ENCODE results near the gene PRDM15.

PRDM15 gene

GRCh38 chr21:41775149-41775472 lies 104.0 kb downstream of the PRDM15 start:
- 73% methylated on average over 3 of the region's 3 CpGs for whole genome bisulfite sequencing
- Histone ChIP-seq H3K23ac (ENCODE audit: low read length in 2 of 2) (no peak overlapping the region), H3K9me3 (ENCODE audit: control insufficient read depth, low read length) (no peaks in the 10 kb centered on the region), H3K4me3 (ENCODE audit: insufficient read depth in 1 of 2, low read depth in 1 of 2, low read length in 2 of 2) (no peak overlapping the region), H2AK5ac (ENCODE audit: low read length, severe bottlenecking) (no peak overlapping the region), H3K4me2 (ENCODE audit: low read length, poor library complexity, severe bottlenecking) (no peak overlapping the region), H2BK120ac (ENCODE audit: low read depth, low read length) (no peak overlapping the region), H3K36me3 (ENCODE audit: control insufficient read depth in 1 of 2, insufficient read depth in 2 of 2, low read depth in 1 of 2, low read length in 2 of 2) (no peaks in the 10 kb centered on the region), H3K4ac (ENCODE audit: low read depth in 1 of 2, low read length in 2 of 2) (no peak overlapping the region), H3K27me3 (ENCODE audit: control insufficient read depth in 1 of 2, insufficient read depth in 1 of 2, low read length in 2 of 2) (peaks cover 55 to 76% of the 10 kb centered on the region in 2 experiments), H2BK15ac (ENCODE audit: low read depth, poor library complexity, severe bottlenecking) (no peak overlapping the region), H3K9ac (ENCODE audit: low read length) (no peak overlapping the region), H2BK12ac (ENCODE audit: low read length in 2 of 2) (no peak overlapping the region), H3K4me1 (ENCODE audit: control insufficient read depth, insufficient read depth, low read depth, low read length) (peaks cover 6% of the 10 kb centered on the region), H3K14ac (ENCODE audit: low read length in 2 of 2) (no peak overlapping the region), H3K18ac (ENCODE audit: low read depth in 1 of 2, low read length in 2 of 2) (no peak overlapping the region), H3K79me1 (replicated peaks; ENCODE audit: low read length, poor library complexity, severe bottlenecking) (no peaks in the 10 kb centered on the region), H2AFZ (ENCODE audit: low read depth, low read length) (no peak overlapping the region), H4K8ac (ENCODE audit: low read length) (no peak overlapping the region), H2BK5ac (ENCODE audit: low read depth, low read length, poor library complexity, severe bottlenecking) (no peak overlapping the region), H3K27ac (ENCODE audit: low read length, poor library complexity, severe bottlenecking) (no peak overlapping the region), H4K91ac (ENCODE audit: low read length) (no peak overlapping the region)
- no peak for DNase-seq

- H3K4me1 ChIP-seq (ENCODE audit: control insufficient read depth, insufficient read depth, low read depth, low read length) = peaks cover 7% of the 10 kb centered on the region
- no peak overlapping the region for H2BK15ac ChIP-seq (ENCODE audit: low read depth, poor library complexity, severe bottlenecking)
- no peak overlapping the region for H3K27ac ChIP-seq (ENCODE audit: low read length, poor library complexity, severe bottlenecking)
- H3K14ac ChIP-seq (ENCODE audit: low read length in 2 of 2) = no peak overlapping the region
- H3K4me2 ChIP-seq (ENCODE audit: low read length, poor library complexity, severe bottlenecking) = no peak overlapping the region
- no peaks in the 10 kb centered on the region for H3K9me3 ChIP-seq (ENCODE audit: control insufficient read depth, low read length)
- no peak overlapping the region for H4K8ac ChIP-seq (ENCODE audit: low read length)
- no peak overlapping the region for H2AK5ac ChIP-seq (ENCODE audit: low read length, severe bottlenecking)
- H2BK5ac ChIP-seq (ENCODE audit: low read depth, low read length, poor library complexity, severe bottlenecking) = no peak overlapping the region
- H3K23ac ChIP-seq (ENCODE audit: low read length in 2 of 2) = no peak overlapping the region
- H3K9ac ChIP-seq (ENCODE audit: low read length) = no peak overlapping the region
- no peak overlapping the region for H4K91ac ChIP-seq (ENCODE audit: low read length)
- WGBS = 63% methylated on average over 8 of the region's 10 CpGs
- H3K4me3 ChIP-seq (ENCODE audit: insufficient read depth in 1 of 2, low read depth in 1 of 2, low read length in 2 of 2) = no peak overlapping the region
- peaks cover 56 to 76% of the 10 kb centered on the region in 2 experiments for H3K27me3 ChIP-seq (ENCODE audit: control insufficient read depth in 1 of 2, insufficient read depth in 1 of 2, low read length in 2 of 2)
- H3K79me1 ChIP-seq (replicated peaks; ENCODE audit: low read length, poor library complexity, severe bottlenecking) = no peaks in the 10 kb centered on the region
- no peak overlapping the region for H3K4ac ChIP-seq (ENCODE audit: low read depth in 1 of 2, low read length in 2 of 2)
- no peak overlapping the region for H2AFZ ChIP-seq (ENCODE audit: low read depth, low read length)
- no peak overlapping the region for H2BK120ac ChIP-seq (ENCODE audit: low read depth, low read length)
- DNase-seq = no peak
- no peak overlapping the region for H2BK12ac ChIP-seq (ENCODE audit: low read length in 2 of 2)
- H3K18ac ChIP-seq (ENCODE audit: low read depth in 1 of 2, low read length in 2 of 2) = no peak overlapping the region
- H3K36me3 ChIP-seq (ENCODE audit: control insufficient read depth in 1 of 2, insufficient read depth in 2 of 2, low read depth in 1 of 2, low read length in 2 of 2) = no peaks in the 10 kb centered on the region
These were observed 104.5 kb downstream of the PRDM15 start for GRCh38 chr21:41774467-41775148.

DNA sequence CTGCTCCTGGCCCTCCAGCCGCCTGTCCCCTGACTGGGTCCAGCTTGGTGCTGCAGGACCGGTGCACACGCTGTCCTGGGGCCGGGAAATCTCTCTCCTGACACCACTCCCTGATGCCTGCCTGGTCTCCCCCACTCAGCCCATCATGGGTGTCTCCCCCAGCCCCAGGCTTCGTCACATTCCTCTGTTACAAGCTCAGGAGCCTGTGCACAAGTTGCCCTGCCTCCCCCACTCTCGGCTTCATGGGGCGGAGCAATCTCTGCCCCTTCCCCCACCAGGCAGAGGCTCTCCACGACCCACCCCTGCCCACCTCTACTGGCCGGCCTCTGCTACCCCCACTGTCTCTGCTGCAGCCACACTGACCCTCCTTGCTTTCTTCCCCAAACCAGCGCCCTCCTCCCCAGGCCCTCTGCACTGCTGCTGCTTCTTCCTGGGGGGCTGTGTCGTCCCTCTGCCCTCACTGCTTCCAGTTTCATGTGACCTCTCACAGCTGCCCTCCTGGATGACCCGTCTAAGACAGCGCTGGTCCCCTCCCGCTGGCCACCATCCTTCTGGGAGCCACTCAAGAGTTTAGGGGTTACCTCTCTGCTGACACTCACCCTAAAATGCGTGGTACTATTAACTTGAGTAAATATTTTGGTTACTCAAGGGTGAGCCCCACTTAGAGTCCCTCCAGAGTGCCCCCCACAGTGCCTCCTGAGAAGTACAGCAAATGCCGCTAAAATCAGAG lies 106.6 kb downstream of the PRDM15 start:
- Histone ChIP-seq H2AFZ (ENCODE audit: low read depth, low read length) (no peak overlapping the region), H2BK15ac (ENCODE audit: low read depth, poor library complexity, severe bottlenecking) (no peak overlapping the region), H2AK5ac (ENCODE audit: low read length, severe bottlenecking) (no peak overlapping the region), H2BK12ac (ENCODE audit: low read length in 2 of 2) (no peak overlapping the region), H3K36me3 (ENCODE audit: control insufficient read depth in 1 of 2, insufficient read depth in 2 of 2, low read depth in 1 of 2, low read length in 2 of 2) (no peaks in the 10 kb centered on the region), H3K9ac (ENCODE audit: low read length) (no peak overlapping the region), H4K91ac (ENCODE audit: low read length) (no peak overlapping the region), H3K4ac (ENCODE audit: low read depth in 1 of 2, low read length in 2 of 2) (no peak overlapping the region), H3K9me3 (ENCODE audit: control insufficient read depth, low read length) (no peaks in the 10 kb centered on the region), H3K4me1 (ENCODE audit: control insufficient read depth, insufficient read depth, low read depth, low read length) (peaks cover 10% of the 10 kb centered on the region), H3K14ac (ENCODE audit: low read length in 2 of 2) (peak overlapping the region in 1 of 2 experiments; percentile 14), H2BK5ac (ENCODE audit: low read depth, low read length, poor library complexity, severe bottlenecking) (no peak overlapping the region), H3K18ac (ENCODE audit: low read depth in 1 of 2, low read length in 2 of 2) (no peak overlapping the region), H3K4me3 (ENCODE audit: insufficient read depth in 1 of 2, low read depth in 1 of 2, low read length in 2 of 2) (no peak overlapping the region), H3K79me1 (replicated peaks; ENCODE audit: low read length, poor library complexity, severe bottlenecking) (no peaks in the 10 kb centered on the region), H3K27me3 (ENCODE audit: control insufficient read depth in 1 of 2, insufficient read depth in 1 of 2, low read length in 2 of 2) (peaks cover 50 to 88% of the 10 kb centered on the region in 2 experiments), H3K4me2 (ENCODE audit: low read length, poor library complexity, severe bottlenecking) (no peak overlapping the region), H4K8ac (ENCODE audit: low read length) (no peak overlapping the region), H3K27ac (ENCODE audit: low read length, poor library complexity, severe bottlenecking) (no peak overlapping the region), H2BK120ac (ENCODE audit: low read depth, low read length) (no peak overlapping the region), H3K23ac (ENCODE audit: low read length in 2 of 2) (no peak overlapping the region)
- WGBS = 53% methylated on average over 16 of the region's 16 CpGs
- DNase-seq = no peak

DNA sequence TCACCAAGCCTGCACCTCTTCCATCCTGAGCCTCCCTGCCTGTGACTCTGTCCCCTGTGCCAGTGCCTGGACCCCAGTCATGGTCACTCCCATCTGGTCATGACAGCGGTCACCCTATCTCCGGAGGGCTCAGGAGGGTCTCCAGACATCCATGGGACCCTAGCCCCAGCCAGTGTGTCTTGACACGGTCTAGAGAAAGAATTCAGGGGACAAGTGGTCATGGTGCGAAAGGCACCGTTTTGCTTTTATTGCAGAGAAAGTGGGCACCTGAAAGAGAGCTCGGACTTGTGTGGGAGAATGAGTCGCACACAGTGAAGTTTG lies 107.6 kb downstream of the PRDM15 start:
- Histone ChIP-seq H3K4me2 (ENCODE audit: low read length, poor library complexity, severe bottlenecking) (no peak overlapping the region), H2BK12ac (ENCODE audit: low read length in 2 of 2) (no peak overlapping the region), H2BK15ac (ENCODE audit: low read depth, poor library complexity, severe bottlenecking) (no peak overlapping the region), H3K4me1 (ENCODE audit: control insufficient read depth, insufficient read depth, low read depth, low read length) (peaks cover 15% of the 10 kb centered on the region), H3K9ac (ENCODE audit: low read length) (no peak overlapping the region), H3K27ac (ENCODE audit: low read length, poor library complexity, severe bottlenecking) (no peak overlapping the region), H3K27me3 (ENCODE audit: control insufficient read depth in 1 of 2, insufficient read depth in 1 of 2, low read length in 2 of 2) (peaks cover 50 to 92% of the 10 kb centered on the region in 2 experiments), H3K9me3 (ENCODE audit: control insufficient read depth, low read length) (no peaks in the 10 kb centered on the region), H3K36me3 (ENCODE audit: control insufficient read depth in 1 of 2, insufficient read depth in 2 of 2, low read depth in 1 of 2, low read length in 2 of 2) (no peaks in the 10 kb centered on the region), H2BK5ac (ENCODE audit: low read depth, low read length, poor library complexity, severe bottlenecking) (no peak overlapping the region), H3K4ac (ENCODE audit: low read depth in 1 of 2, low read length in 2 of 2) (no peak overlapping the region), H2BK120ac (ENCODE audit: low read depth, low read length) (no peak overlapping the region), H4K91ac (ENCODE audit: low read length) (no peak overlapping the region), H3K4me3 (ENCODE audit: insufficient read depth in 1 of 2, low read depth in 1 of 2, low read length in 2 of 2) (no peak overlapping the region), H2AK5ac (ENCODE audit: low read length, severe bottlenecking) (no peak overlapping the region), H3K23ac (ENCODE audit: low read length in 2 of 2) (no peak overlapping the region), H2AFZ (ENCODE audit: low read depth, low read length) (no peak overlapping the region), H4K8ac (ENCODE audit: low read length) (no peak overlapping the region), H3K14ac (ENCODE audit: low read length in 2 of 2) (no peak overlapping the region), H3K18ac (ENCODE audit: low read depth in 1 of 2, low read length in 2 of 2) (no peak overlapping the region), H3K79me1 (replicated peaks; ENCODE audit: low read length, poor library complexity, severe bottlenecking) (no peaks in the 10 kb centered on the region)
- WGBS = 90% methylated on average over 7 of the region's 7 CpGs
- no peak for DNase-seq

All from mesenchymal stem cell (in vitro differentiated cells and primary cell).